H1 (cell line): ENCODE measurements around the gene RMND5B. TPM values are rescaled to one million over a fixed set of nuclear protein-coding genes. Genes with fewer than 3 reads are reported as not detected.

Experiments used
- CTCF ChIA-PET: fragments of 300-600 bp; sonication (Branson Sonifier 250); formaldehyde crosslinking; loops from one replicate; lab custom pipeline; 2021; ENCODE audit not compliant: partially characterized antibody; lab: Charles Lee
- POLR2A ChIA-PET: fragments of 300-600 bp; sonication (Branson Sonifier 250); formaldehyde crosslinking; loops from one replicate; lab custom pipeline; 2021; ENCODE audit warnings: inconsistent platforms; ENCODE audit not compliant: partially characterized antibody; lab: Charles Lee
- DNase-seq, 2 experiments: peaks; one replicate each; pipeline versions ENCODE4 v3.0.0 to v3.0.0-alpha.2; 2010 to 2022; ENCODE audit warnings: low spot score in 2 of 2, low read depth in 1 of 2, mixed read lengths in 1 of 2
- FAIRE-seq: peaks from 2 replicates; lab custom pipeline; 2011; peaks lifted over from hg19 to GRCh38; lab: Jason Lieb, UNC
- H2AFZ ChIP-seq: 2 replicates; pipeline ENCODE4 v1.8.1; 2012; ENCODE audit warnings: low read length, inconsistent platforms
- H2AK5ac ChIP-seq: 2 replicates; pipeline ENCODE4 v1.6.1; 2013; ENCODE audit warnings: low read depth, low read length
- H2BK120ac ChIP-seq: replicated peaks from 2 replicates; pipeline ENCODE3; 2013; ENCODE audit warnings: low read depth, low read length, inconsistent platforms
- H2BK12ac ChIP-seq: 2 replicates; pipeline ENCODE4 v1.6.1; 2013; ENCODE audit warnings: low read depth, low read length
- H2BK15ac ChIP-seq: 2 replicates; pipeline ENCODE4 v1.6.1; 2013; ENCODE audit warnings: low read length
- H2BK20ac ChIP-seq: 2 replicates; pipeline ENCODE4 v1.6.1; 2013; ENCODE audit warnings: low read length
- H2BK5ac ChIP-seq: 2 replicates; pipeline ENCODE4 v1.6.1; 2013; ENCODE audit warnings: low read depth, low read length
- H3K14ac ChIP-seq: 2 replicates; pipeline ENCODE4 v1.6.1; 2013; ENCODE audit warnings: inconsistent platforms; ENCODE audit not compliant: insufficient read length
- H3K18ac ChIP-seq: 2 replicates; pipeline ENCODE4 v1.6.1; 2013; ENCODE audit warnings: low read length; ENCODE audit errors: extremely low read depth
- H3K23ac ChIP-seq: 2 replicates; pipeline ENCODE4 v1.6.1; 2013; ENCODE audit warnings: inconsistent platforms; ENCODE audit not compliant: insufficient read length
- H3K23me2 ChIP-seq: 2 replicates; pipeline ENCODE4 v1.6.1; 2013; ENCODE audit warnings: low read depth, low read length
- H3K27ac ChIP-seq: 2 replicates; pipeline ENCODE4 v1.6.1; 2011; ENCODE audit warnings: low read depth, low read length, inconsistent platforms
- H3K27me3 ChIP-seq, 4 experiments: replicated peaks in 1 of 4; 1 replicate in 1 of 4; 2 replicates in 3 of 4; pipeline versions ENCODE4 v1.6.1 to v1.8.1; 2011 to 2013; ENCODE audit warnings: low read length in 3 of 4, mild to moderate bottlenecking in 3 of 4, inconsistent platforms in 2 of 4, mixed read lengths in 2 of 4, moderate library complexity in 1 of 4; ENCODE audit not compliant: control insufficient read depth in 3 of 4, insufficient read depth in 3 of 4; ENCODE audit errors: extremely low read depth in 1 of 4
- H3K36me3 ChIP-seq, 4 experiments: 2 replicates each; pipeline versions ENCODE4 v1.6.1 to v1.8.1; 2011 to 2013; ENCODE audit warnings: mild to moderate bottlenecking in 4 of 4, low read length in 3 of 4, moderate library complexity in 2 of 4, control low read depth in 1 of 4, inconsistent platforms in 1 of 4; ENCODE audit not compliant: insufficient read depth in 4 of 4, control insufficient read depth in 2 of 4
- H3K4ac ChIP-seq: replicated peaks from 2 replicates; pipeline ENCODE3; 2013; ENCODE audit warnings: low read length, low read depth, mixed read lengths, inconsistent platforms; ENCODE audit not compliant: insufficient read length
- H3K4me1 ChIP-seq, 4 experiments: replicated peaks in 1 of 4; 1 replicate in 1 of 4; 2 replicates in 3 of 4; pipeline versions ENCODE4 v1.6.1 to v1.8.1; 2011 to 2013; ENCODE audit warnings: low read length in 3 of 4, inconsistent platforms in 2 of 4, mixed read lengths in 1 of 4; ENCODE audit not compliant: insufficient read depth in 4 of 4, control insufficient read depth in 3 of 4
- H3K4me2 ChIP-seq, 2 experiments: 2 replicates each; pipeline versions ENCODE4 v1.6.1 to v1.8.1; 2011 to 2013; ENCODE audit warnings: low read depth in 2 of 2, low read length in 2 of 2, control low read depth in 1 of 2, inconsistent platforms in 1 of 2, mild to moderate bottlenecking in 1 of 2; ENCODE audit not compliant: insufficient read depth in 1 of 2
- H3K4me3 ChIP-seq, 4 experiments: fragments of 200-600, 300-600 bp in 1 of 4; sonication (generic), shearing (Covaris generic), sonication (Bioruptor Twin) in 1 of 4; 2 replicates each; pipeline versions ENCODE4 v1.5.1 to v1.8.1; 2011 to 2016; ENCODE audit warnings: low read length in 4 of 4, low read depth in 3 of 4, control low read depth in 2 of 4, inconsistent platforms in 2 of 4, mild to moderate bottlenecking in 2 of 4, mixed read lengths in 1 of 4, moderate library complexity in 1 of 4; ENCODE audit not compliant: insufficient read depth in 2 of 4; ENCODE audit errors: extremely low read depth in 1 of 4
- H3K56ac ChIP-seq: replicated peaks from 2 replicates; pipeline ENCODE3; 2013; ENCODE audit warnings: low read depth, mild to moderate bottlenecking, mixed read lengths, low read length, inconsistent platforms; ENCODE audit not compliant: insufficient read length
- H3K79me1 ChIP-seq: 2 replicates; pipeline ENCODE4 v1.6.1; 2013; ENCODE audit warnings: low read depth, low read length, control low read depth
- H3K79me2 ChIP-seq, 2 experiments: 2 replicates each; pipeline versions ENCODE4 v1.6.1 to v1.8.1; 2012 to 2013; ENCODE audit warnings: low read length in 2 of 2, mild to moderate bottlenecking in 2 of 2, inconsistent platforms in 1 of 2; ENCODE audit not compliant: insufficient read depth in 2 of 2, control insufficient read depth in 1 of 2
- H3K9ac ChIP-seq, 4 experiments: replicated peaks in 1 of 4; 1 replicate in 1 of 4; 2 replicates in 3 of 4; pipeline versions ENCODE4 v1.6.1 to v1.8.1; 2011 to 2013; ENCODE audit warnings: low read depth in 3 of 4, low read length in 3 of 4, control low read depth in 2 of 4, mild to moderate bottlenecking in 2 of 4, moderate library complexity in 2 of 4, inconsistent platforms in 1 of 4; ENCODE audit errors: extremely low read depth in 1 of 4
- H3K9me3 ChIP-seq, 2 experiments: 2 replicates each; pipeline versions ENCODE4 v1.6.1 to v1.8.1; 2012 to 2013; ENCODE audit warnings: mild to moderate bottlenecking in 2 of 2, moderate library complexity in 2 of 2, control low read depth in 1 of 2, inconsistent platforms in 1 of 2, low read depth in 1 of 2, low read length in 1 of 2, mixed read lengths in 1 of 2; ENCODE audit not compliant: insufficient read depth in 2 of 2
- H4K20me1 ChIP-seq, 2 experiments: replicated peaks in 1 of 2; 2 replicates each; pipeline versions ENCODE3 to v1.8.1; 2011 to 2013; ENCODE audit warnings: inconsistent platforms in 2 of 2, low read length in 2 of 2, mild to moderate bottlenecking in 1 of 2; ENCODE audit not compliant: insufficient read depth in 2 of 2, control insufficient read depth in 1 of 2
- H4K5ac ChIP-seq: 2 replicates; pipeline ENCODE4 v1.6.1; 2013; ENCODE audit warnings: low read length, low read depth, mixed read lengths, inconsistent platforms; ENCODE audit not compliant: insufficient read length
- H4K8ac ChIP-seq: 2 replicates; pipeline ENCODE4 v1.8.0; 2013; ENCODE audit warnings: mild to moderate bottlenecking, moderate library complexity, low read length, inconsistent platforms; ENCODE audit not compliant: insufficient read depth; ENCODE audit errors: extremely low read depth
- H4K91ac ChIP-seq: replicated peaks from 2 replicates; pipeline ENCODE3; 2013; ENCODE audit warnings: low read length, mixed read lengths, inconsistent platforms; ENCODE audit not compliant: insufficient read length
- FOSL1 ChIP-seq: IDR thresholded peaks from 2 replicates; pipeline ENCODE4 v1.6.1; 2011; ENCODE audit warnings: mild to moderate bottlenecking, low read depth, low read length, moderate library complexity; ENCODE audit not compliant: insufficient read depth
- GABPA ChIP-seq: IDR thresholded peaks from 2 replicates; pipeline ENCODE4 v1.6.1; 2011; ENCODE audit warnings: mild to moderate bottlenecking, low read length, moderate library complexity, borderline replicate concordance; ENCODE audit not compliant: insufficient read depth
- POLR2A ChIP-seq, 2 experiments: IDR thresholded peaks; 1 replicate in 1 of 2; 2 replicates in 1 of 2; pipeline ENCODE4 v1.6.1; 2011; ENCODE audit warnings: low read depth in 2 of 2, low read length in 2 of 2, mild to moderate bottlenecking in 2 of 2; ENCODE audit errors: control extremely low read depth in 1 of 2
- WGBS, 2 experiments: shearing (Covaris generic) in 1 of 2; methylation state at CpG; one replicate each; pipeline versions ENCODE4 v1.1.6 to v1.1.7; 2013 to 2015; ENCODE audit warnings: low lambda C conversion rate in 2 of 2, mixed read lengths in 2 of 2, inconsistent platforms in 1 of 2, low coverage in 1 of 2, missing lambda C conversion rate in 1 of 2; ENCODE audit not compliant: insufficient replicate concordance in 2 of 2, insufficient coverage in 1 of 2, insufficient read length in 1 of 2; ENCODE audit errors: extremely low coverage in 1 of 2, missing lambda C conversion rate in 1 of 2; 5-methylcytosine and 5-hydroxymethylcytosine counted together
- polyA plus RNA-seq, 7 experiments: library from polyadenylated mRNA; depleted of rRNA in 3 of 7; stranded (reverse) in 5 of 7; unstranded in 2 of 7; fragments of >200 nt in 5 of 7; fragments of 200-250 nt in 2 of 7; gene quantifications; 1 replicate in 5 of 7; 2 replicates in 1 of 7; 4 replicates in 1 of 7; pipeline versions ENCODE4 v1.2.1 to v1.2.3, GENCODE V29; 2011 to 2013; ENCODE audit warnings: missing spikeins in 2 of 7, mixed read lengths in 2 of 7
- total RNA-seq: library from RNA; stranded (reverse); fragmentation: NEBNext Ultra II Directional; extraction: Animal tissue kit (Norgen Biotek cat#: 25700); gene quantifications from 2 replicates; pipeline ENCODE4 v1.2.1, GENCODE V29; 2021

RMND5B gene
- total and polyA plus RNA-seq, 2 of the 8 experiments (the other 6 are each of a cell fraction or from before 2014, with no cell fraction given) = 75.9 to 90.2 TPM

- TF ChIP-seq POLR2A (IDR thresholded peaks at IDR 0.05; ENCODE audit: control extremely low read depth in 1 of 2, low read depth in 2 of 2, low read length in 2 of 2) = 0 out of 3 replicates have a peak, but pooled peaks of 1 of the 2 experiments have one; percentile 13
- TF ChIP-seq GABPA = no peak
- no peak for TF ChIP-seq FOSL1
- no peak overlapping the region for H3K56ac ChIP-seq
- H3K9me3 ChIP-seq = no peaks in the 10 kb centered on the region
- H3K4me2 ChIP-seq = peak overlapping the region; percentile 85 to 87
- no peak overlapping the region for H3K4ac ChIP-seq
- no peak overlapping the region for H3K18ac ChIP-seq
- H2BK15ac ChIP-seq = no peak overlapping the region
- ChIA-PET POLR2A (interaction anchor here (0.9 to 40.7 kb wide), 18 partner anchors 10 to 80 kb away, joined by 3 to 1250 read pairs (median 6); partner anchors contain the start of genes HNRNPAB, N4BP3, PHYKPL and RMND5B), CTCF (interaction anchor here (0.9 to 24.6 kb wide), 7 partner anchors 10 to 696 kb away, joined by 3 to 515 read pairs (median 4); no protein-coding TSS in a partner anchor)
- H3K27ac ChIP-seq = 0 out of 2 replicates have a peak overlapping the region, but pooled peaks have one; percentile 35
- H2BK120ac ChIP-seq = no peak overlapping the region
- H2AFZ ChIP-seq = no peak overlapping the region
- peaks cover 6% of the 10 kb centered on the region; the same call in 1 of the 2 replicates for H3K23me2 ChIP-seq
- H4K20me1 ChIP-seq = peaks cover 10 to 11% of the 10 kb centered on the region in 2 experiments
- peak overlapping the region; percentile 58 to 92 (median 84) for H3K9ac ChIP-seq
- H3K27me3 ChIP-seq = no peaks in the 10 kb centered on the region
- peaks cover 0 to 3% (median 2%) of the 10 kb centered on the region in 4 experiments; a peak in 5 of 7 replicates for H3K4me1 ChIP-seq
- DNase-seq = no peak
- H3K14ac ChIP-seq = no peak overlapping the region
- no peak overlapping the region; the same call in 1 of the 2 replicates for H2BK5ac ChIP-seq
- H4K91ac ChIP-seq = no peak overlapping the region
- H3K4me3 ChIP-seq = peak overlapping the region; percentile 81 to 89 (median 86)
- H3K36me3 ChIP-seq = peaks cover 27 to 40% (median 31%) of the 10 kb centered on the region in 4 experiments
- peak overlapping the region; percentile 53; the same call in 1 of the 2 replicates for H4K8ac ChIP-seq
- H2BK20ac ChIP-seq = no peak overlapping the region
- no peak overlapping the region for H3K23ac ChIP-seq
- no peak overlapping the region for H2BK12ac ChIP-seq
- H4K5ac ChIP-seq = no peak overlapping the region
- peaks cover 0 to 12% of the 10 kb centered on the region in 2 experiments; a peak in 2 of 4 replicates for H3K79me2 ChIP-seq
- H3K79me1 ChIP-seq = peaks cover 6% of the 10 kb centered on the region
- 61% methylated on average over 31 of the region's 31 CpGs; no CpG with 5 or more reads in 1 of the 2 experiments for WGBS, 2 experiments
- H2AK5ac ChIP-seq = no peak overlapping the region; the same call in 1 of the 2 replicates
- FAIRE-seq = no peak
Observed at GRCh38 chr5:178152491-178153444, 22.0 kb downstream of the RMND5B start.
